ENCODE measurements around the gene ZNF783. TPM values are rescaled to one million over a fixed set of nuclear protein-coding genes. Genes with fewer than 3 reads are reported as not detected.

The ZNF783 gene
- total RNA-seq, 1 donor from 2014 or later, result 15.3 TPM

DNA sequence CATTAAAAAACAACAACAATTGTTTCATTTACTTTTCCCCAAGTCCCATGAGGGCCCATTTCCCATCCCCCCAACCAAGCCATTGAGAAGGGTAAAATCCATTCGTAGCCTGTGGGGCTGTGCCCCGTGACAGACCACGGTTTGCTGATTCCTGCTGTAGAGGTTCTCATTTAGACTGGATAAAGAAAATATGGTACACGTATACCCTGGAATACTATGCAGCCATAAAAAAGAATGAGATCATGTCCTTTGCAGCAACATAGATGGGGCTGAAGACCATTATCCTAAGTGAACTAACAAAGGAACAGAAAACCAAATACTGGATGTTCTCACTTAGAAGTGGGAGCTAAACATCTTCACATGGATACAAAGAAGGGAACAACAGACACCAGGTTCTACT, 44.9 kb downstream of the ZNF783 start:
- H3K4me3 Mint-ChIP-seq, result no peak overlapping the region
- no peaks in the 10 kb centered on the region for H3K9me3 Mint-ChIP-seq
- no peak for TF ChIP-seq CTCF (conservative IDR thresholded peaks at IDR 0.05)
- no peak for DNase-seq (ENCODE audit: low read depth, low spot score)
- no peaks in the 10 kb centered on the region for H3K4me1 Mint-ChIP-seq
- H3K36me3 Mint-ChIP-seq (ENCODE audit: low read depth), result no peaks in the 10 kb centered on the region
- H3K27ac Mint-ChIP-seq (ENCODE audit: unreplicated experiment), result no peak overlapping the region
- no peaks in the 10 kb centered on the region for H3K27me3 Mint-ChIP-seq (ENCODE audit: low read depth)

DNA sequence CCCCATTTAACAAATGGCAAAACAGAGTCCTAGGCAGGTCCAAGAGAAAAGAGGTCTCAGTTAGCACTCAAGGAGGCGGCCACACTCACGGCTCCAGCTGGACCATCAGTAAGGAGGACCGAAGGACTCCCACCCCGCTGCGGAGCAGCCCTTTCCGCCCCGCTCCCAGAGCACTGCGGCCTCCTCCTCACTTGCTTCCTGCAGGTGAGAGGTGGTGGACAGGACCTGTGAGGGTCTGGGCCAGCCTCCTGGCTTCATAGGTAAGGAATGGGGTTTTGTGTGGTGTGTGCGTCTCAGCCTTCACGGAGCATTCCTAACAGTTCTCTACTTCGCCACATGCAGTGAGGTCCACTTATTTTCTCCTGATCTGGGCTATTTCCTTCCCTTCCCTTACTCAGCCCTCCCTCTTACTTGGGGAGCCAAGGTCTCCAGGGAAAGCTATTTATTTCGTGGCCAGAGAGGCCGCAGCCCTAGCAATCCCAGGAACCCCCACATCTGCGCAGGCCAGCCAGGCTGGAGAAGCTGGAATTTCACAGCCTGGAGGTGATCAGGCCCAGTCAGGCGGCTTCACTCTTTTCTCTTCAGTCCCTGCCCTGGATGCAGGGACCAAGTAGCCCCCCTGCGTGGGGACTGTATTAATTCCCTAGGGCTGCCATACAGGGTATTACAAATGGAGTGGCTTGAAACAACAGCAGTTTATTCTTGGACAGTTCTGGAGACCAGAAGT, 45.9 kb downstream of the ZNF783 start:
- H3K4me1 Mint-ChIP-seq, result no peaks in the 10 kb centered on the region
- no peak overlapping the region for H3K27ac Mint-ChIP-seq (ENCODE audit: unreplicated experiment)
- H3K36me3 Mint-ChIP-seq (ENCODE audit: low read depth), result no peaks in the 10 kb centered on the region

DNA sequence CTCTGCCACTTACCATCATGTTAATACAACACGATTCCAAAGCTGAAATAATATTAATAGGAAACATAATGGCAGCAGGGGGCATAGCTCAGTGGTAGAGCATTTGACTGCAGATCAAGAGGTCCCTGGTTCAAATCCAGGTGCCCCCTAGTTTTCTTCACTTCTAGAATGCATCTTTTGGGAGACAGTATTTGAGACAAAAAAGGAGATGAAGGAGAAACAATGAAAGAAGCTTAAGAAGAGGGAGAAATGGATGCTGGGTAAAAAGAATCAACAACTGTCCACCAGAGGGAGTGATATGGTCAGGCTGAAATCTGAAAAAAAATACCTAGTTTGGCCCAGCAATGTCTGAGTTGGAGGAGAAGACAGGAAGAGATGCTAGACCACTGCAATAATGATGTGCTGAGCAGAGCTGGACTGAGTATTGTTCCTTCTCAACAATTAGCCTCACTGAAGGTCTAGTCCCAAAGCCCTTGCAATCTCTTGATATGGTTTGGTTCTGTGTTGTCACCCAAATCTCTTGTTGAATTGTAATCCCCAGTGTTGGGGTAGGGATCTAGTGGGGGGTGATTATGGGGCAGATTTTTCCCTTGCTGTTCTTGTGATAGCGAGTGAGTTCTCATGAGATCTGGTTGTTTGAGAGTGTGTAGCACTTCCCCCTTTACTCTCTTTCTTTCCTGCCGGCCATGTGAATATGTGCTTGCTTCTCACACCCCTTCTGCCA, 48.3 kb downstream of the ZNF783 start:
- no peak for DNase-seq (ENCODE audit: low read depth, low spot score)
- no peak overlapping the region for H3K27ac Mint-ChIP-seq (ENCODE audit: unreplicated experiment)
- H3K9me3 Mint-ChIP-seq, result no peaks in the 10 kb centered on the region
- H3K4me1 Mint-ChIP-seq, result no peaks in the 10 kb centered on the region
- peaks cover 17% of the 10 kb centered on the region for H3K27me3 Mint-ChIP-seq (ENCODE audit: low read depth)
- peak; percentile 72 for TF ChIP-seq CTCF (conservative IDR thresholded peaks at IDR 0.05)
- no peak overlapping the region for H3K4me3 Mint-ChIP-seq
- H3K36me3 Mint-ChIP-seq (ENCODE audit: low read depth), result no peaks in the 10 kb centered on the region

More for the DNA sequence above, 45.9 kb downstream of the ZNF783 start:
- no peak for DNase-seq (ENCODE audit: low read depth, low spot score)
- peaks cover 2% of the 10 kb centered on the region for H3K27me3 Mint-ChIP-seq (ENCODE audit: low read depth)
- no peaks in the 10 kb centered on the region for H3K9me3 Mint-ChIP-seq
- no peak overlapping the region for H3K4me3 Mint-ChIP-seq
- no peak for TF ChIP-seq CTCF (conservative IDR thresholded peaks at IDR 0.05)

DNA sequence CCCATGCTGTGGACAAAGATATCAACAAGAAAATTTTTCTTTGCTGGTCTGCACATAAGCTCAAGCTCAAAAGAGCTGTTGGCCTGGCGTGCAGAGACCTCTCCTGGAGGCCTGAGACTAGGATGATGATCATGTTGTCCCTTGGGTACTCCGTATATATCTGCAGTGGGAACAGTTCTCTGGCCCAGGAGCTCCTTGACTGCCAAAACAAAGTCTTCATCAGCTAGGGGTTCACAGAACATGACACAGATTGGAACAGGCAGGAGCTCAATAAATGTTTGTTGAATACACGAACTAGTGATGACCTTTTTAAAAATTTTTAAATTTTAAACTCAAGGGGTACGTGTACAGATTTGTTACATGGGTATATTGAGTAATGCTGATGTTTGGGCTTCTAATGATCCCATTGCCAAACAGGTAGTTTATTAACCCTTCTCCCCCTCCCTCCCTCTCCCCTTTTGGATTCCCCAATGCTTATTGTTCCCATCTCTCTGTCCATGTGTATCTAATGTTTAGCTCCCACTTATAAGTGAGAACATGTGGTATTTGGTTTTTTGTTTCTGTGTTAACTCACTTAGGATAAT, 49.1 kb downstream of the ZNF783 start:
- Mint-ChIP-seq H3K9me3 (peaks cover 5% of the 10 kb centered on the region), H3K27ac (ENCODE audit: unreplicated experiment) (no peak overlapping the region), H3K4me3 (no peak overlapping the region), H3K36me3 (ENCODE audit: low read depth) (no peaks in the 10 kb centered on the region), H3K27me3 (ENCODE audit: low read depth) (peaks cover 23% of the 10 kb centered on the region), H3K4me1 (no peaks in the 10 kb centered on the region)
- DNase-seq (ENCODE audit: low read depth, low spot score), result no peak
- no peak for TF ChIP-seq CTCF (conservative IDR thresholded peaks at IDR 0.05)

- no peak for DNase-seq (ENCODE audit: low read depth, low spot score)
- H3K4me3 Mint-ChIP-seq, result no peak overlapping the region
- H3K27ac Mint-ChIP-seq (ENCODE audit: unreplicated experiment), result no peak overlapping the region
- peaks cover 11% of the 10 kb centered on the region for H3K9me3 Mint-ChIP-seq
- H3K4me1 Mint-ChIP-seq, result no peaks in the 10 kb centered on the region
- peaks cover 40% of the 10 kb centered on the region for H3K27me3 Mint-ChIP-seq (ENCODE audit: low read depth)
- H3K36me3 Mint-ChIP-seq (ENCODE audit: low read depth), result no peaks in the 10 kb centered on the region
- no peak for TF ChIP-seq CTCF (conservative IDR thresholded peaks at IDR 0.05)
These were observed 52.0 kb downstream of the ZNF783 start for GRCh38 chr7:149313981-149314380.

All from neural crest cell (in vitro differentiated cells).